Metanephros (tissue), 1 donor: Measurements from ENCODE around the gene SLC28A2. TPM values are rescaled to one million over a fixed set of nuclear protein-coding genes. Genes with fewer than 3 reads are reported as not detected.

Experiments
- total RNA-seq: library from RNA; depleted of rRNA; stranded (reverse); fragments of >200 nt; gene quantifications from one replicate; pipeline ENCODE4 v1.2.3, GENCODE V29; 2014

Gene SLC28A2
- total RNA-seq: 0.23 TPM

DNA sequence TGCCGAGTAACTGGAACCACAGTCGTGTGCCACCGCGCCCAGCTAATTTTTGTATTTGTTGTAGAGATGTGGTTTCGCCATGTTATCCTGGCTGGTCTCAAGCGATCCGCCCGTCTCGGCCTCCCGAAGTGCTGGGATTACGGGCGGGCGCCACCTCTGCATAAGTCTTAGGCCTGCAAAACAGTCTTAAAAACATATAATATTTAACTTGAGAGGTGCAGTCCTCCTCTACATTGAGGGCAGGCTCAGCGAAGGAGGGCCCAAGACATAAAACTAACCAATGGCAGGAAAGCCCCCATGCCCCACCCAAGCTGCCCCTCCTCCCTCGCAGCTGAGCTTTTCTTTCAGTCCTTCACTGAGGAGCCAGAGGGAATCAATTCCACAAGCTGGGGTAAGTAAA, at the start of gene SLC28A2:
Gene SLC28A2, plus strand, starts transcription at position 347 of the 400 bp plus-strand sequence. CDS start 982 bp downstream, outside the sequence.

Other genes starting within 250 kb of the SLC28A2 start
- gene SORD, start 229.0 kb upstream of the SLC28A2 start, total RNA-seq: 20.5 TPM
- 0.06 TPM for gene DUOX2, start 138.1 kb upstream of the SLC28A2 start, total RNA-seq
- not detected for gene DUOXA2, start 137.9 kb upstream of the SLC28A2 start, total RNA-seq
- 0.93 TPM for gene DUOXA1, start 122.4 kb upstream of the SLC28A2 start, total RNA-seq
- 1.8 TPM for gene DUOX1, start 122.2 kb upstream of the SLC28A2 start, total RNA-seq
- 9.1 TPM for gene SHF, start 64.3 kb upstream of the SLC28A2 start, total RNA-seq
- gene GATM, start 126.3 kb downstream of the SLC28A2 start, total RNA-seq: 269 TPM